Mucosa of rectum (tissue), 2 donors: Measurements from ENCODE around the gene B4GALNT3.

Source experiments
- H3K27ac ChIP-seq, 2 donors: one replicate each; pipeline ENCODE4 v1.7.0; 2013; ENCODE audit warnings: inconsistent platforms in 2 of 2, low read depth in 2 of 2, low read length in 2 of 2
- H3K27me3 ChIP-seq, 2 donors: one replicate each; pipeline ENCODE4 v1.7.0; 2013; ENCODE audit warnings: low read length in 2 of 2; ENCODE audit not compliant: control insufficient read depth in 2 of 2, insufficient read depth in 2 of 2
- H3K36me3 ChIP-seq, 2 donors: one replicate each; pipeline ENCODE4 v1.7.0; 2013; ENCODE audit warnings: low read length in 2 of 2; ENCODE audit not compliant: control insufficient read depth in 2 of 2, insufficient read depth in 2 of 2
- H3K4me1 ChIP-seq, 2 donors: one replicate each; pipeline ENCODE4 v1.7.0; 2013; ENCODE audit warnings: low read length in 2 of 2, mild to moderate bottlenecking in 1 of 2; ENCODE audit not compliant: control insufficient read depth in 2 of 2, insufficient read depth in 2 of 2
- H3K4me3 ChIP-seq, 2 donors: one replicate each; pipeline ENCODE4 v1.7.0; 2013; ENCODE audit warnings: low read length in 2 of 2
- H3K9ac ChIP-seq, 2 donors: one replicate each; pipeline ENCODE4 v1.7.0; 2013; ENCODE audit warnings: low read length in 2 of 2, low read depth in 1 of 2, mild to moderate bottlenecking in 1 of 2
- H3K9me3 ChIP-seq, 2 donors: one replicate each; pipeline ENCODE4 v1.7.0; 2013; ENCODE audit warnings: low read length in 2 of 2; ENCODE audit not compliant: control insufficient read depth in 2 of 2
- donor health status: healthy.
- donor health status: Normal muscosa, but diverticular disease.

Gene B4GALNT3

GRCh38 chr12:553216-554000, 93.7 kb downstream of the B4GALNT3 start:
- Histone ChIP-seq H3K9me3 (no peaks in the 10 kb centered on the region), H3K27ac (no peak overlapping the region), H3K4me1 (no peaks in the 10 kb centered on the region), H3K4me3 (no peak overlapping the region), H3K9ac (no peak overlapping the region), H3K27me3 (no peaks in the 10 kb centered on the region), H3K36me3 (peaks cover 27 to 33% of the 10 kb centered on the region in 2 donors)

GRCh38 chr12:554001-554285, 94.2 kb downstream of the B4GALNT3 start:
- no peaks in the 10 kb centered on the region for H3K4me1 ChIP-seq
- no peaks in the 10 kb centered on the region for H3K9me3 ChIP-seq
- peaks cover 27 to 39% of the 10 kb centered on the region in 2 donors for H3K36me3 ChIP-seq
- H3K27me3 ChIP-seq, result no peaks in the 10 kb centered on the region
- H3K27ac ChIP-seq, result no peak overlapping the region
- H3K9ac ChIP-seq, result no peak overlapping the region
- H3K4me3 ChIP-seq, result no peak overlapping the region

GRCh38 chr12:556498-556897, 96.8 kb downstream of the B4GALNT3 start:
- Histone ChIP-seq H3K4me3 (no peak overlapping the region), H3K9me3 (no peaks in the 10 kb centered on the region), H3K9ac (no peak overlapping the region), H3K27me3 (peaks cover 0 to 4% of the 10 kb centered on the region in 2 donors), H3K4me1 (no peaks in the 10 kb centered on the region), H3K27ac (no peak overlapping the region), H3K36me3 (peaks cover 22 to 31% of the 10 kb centered on the region in 2 donors)

- peaks cover 15 to 31% of the 10 kb centered on the region in 2 donors for H3K36me3 ChIP-seq
Measured at GRCh38 chr12:558580-558979, 98.8 kb downstream of the B4GALNT3 start.

DNA sequence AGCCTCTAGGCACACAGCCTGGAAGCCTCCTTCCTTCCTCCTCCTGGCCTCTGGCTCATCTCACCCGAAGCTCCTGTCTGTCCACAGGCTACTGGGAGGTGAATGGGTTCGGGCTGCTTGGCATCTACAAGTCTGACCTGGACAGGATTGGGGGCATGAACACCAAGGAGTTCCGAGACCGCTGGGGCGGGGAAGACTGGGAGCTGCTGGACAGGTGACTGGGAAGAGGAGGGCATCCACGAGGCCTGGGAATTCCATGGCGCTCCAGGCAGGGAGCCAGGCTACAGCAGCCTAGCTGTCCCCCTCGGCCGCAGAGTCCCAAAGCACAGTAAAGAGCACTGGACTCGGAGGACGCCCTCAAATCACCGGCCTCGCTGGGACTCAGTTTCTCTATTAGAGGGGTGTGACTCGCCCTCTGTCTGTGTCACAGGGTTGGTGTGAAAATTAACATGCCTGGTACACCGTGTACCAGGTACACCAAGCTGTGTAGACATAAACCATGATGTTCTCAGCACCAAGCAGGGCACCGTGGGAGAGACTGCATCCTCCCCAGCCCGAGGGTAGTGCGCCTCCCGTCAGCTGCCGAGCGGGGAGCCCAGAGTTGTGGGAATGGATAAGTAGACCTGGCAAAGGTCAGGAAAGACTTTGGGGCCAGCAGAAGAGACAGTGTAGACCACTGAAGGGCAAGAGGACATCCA, 99.6 kb downstream of the B4GALNT3 start:
- H3K36me3 ChIP-seq, result peaks cover 15 to 34% of the 10 kb centered on the region in 2 donors
- H3K27me3 ChIP-seq, result peaks cover 0 to 4% of the 10 kb centered on the region in 2 donors
- no peak overlapping the region for H3K9ac ChIP-seq
- H3K9me3 ChIP-seq, result no peaks in the 10 kb centered on the region
- no peaks in the 10 kb centered on the region for H3K4me1 ChIP-seq
- H3K4me3 ChIP-seq, result no peak overlapping the region
- H3K27ac ChIP-seq, result no peak overlapping the region

More at GRCh38 chr12:558580-558979, 98.8 kb downstream of the B4GALNT3 start:
- Histone ChIP-seq H3K27ac (no peak overlapping the region), H3K27me3 (peaks cover 0 to 4% of the 10 kb centered on the region in 2 donors), H3K4me1 (no peaks in the 10 kb centered on the region), H3K9ac (no peak overlapping the region), H3K4me3 (no peak overlapping the region), H3K9me3 (no peaks in the 10 kb centered on the region)

DNA sequence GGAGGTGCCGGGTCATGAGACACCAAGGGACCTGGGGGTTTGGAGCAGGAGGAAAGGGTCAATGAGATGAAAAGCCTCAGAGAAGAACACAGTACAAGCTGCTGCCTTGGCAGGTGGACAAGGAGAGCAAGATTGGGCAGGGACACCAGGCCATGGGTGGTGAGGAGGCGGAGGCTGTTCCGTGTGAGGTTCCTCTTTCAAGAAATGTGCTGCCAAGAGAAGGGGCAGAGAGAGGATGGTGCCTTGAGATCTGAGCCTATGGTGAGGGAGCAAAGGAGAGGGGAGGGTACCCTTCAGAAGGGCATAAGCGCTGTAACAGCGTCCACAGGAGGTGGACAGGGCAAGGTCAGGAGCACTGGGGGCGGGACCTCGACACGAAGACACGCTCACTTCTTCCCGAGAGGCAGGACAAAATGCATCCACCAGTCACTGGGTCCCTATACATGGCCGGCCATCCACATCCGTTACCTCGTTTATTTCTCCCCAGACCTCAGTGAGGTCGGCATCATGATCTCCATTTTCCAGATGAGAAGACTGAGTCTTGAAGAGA, 100.2 kb downstream of the B4GALNT3 start:
- H3K27ac ChIP-seq, result no peak overlapping the region
- H3K9me3 ChIP-seq, result no peaks in the 10 kb centered on the region
- H3K36me3 ChIP-seq, result peaks cover 15 to 34% of the 10 kb centered on the region in 2 donors
- H3K9ac ChIP-seq, result no peak overlapping the region
- H3K27me3 ChIP-seq, result peaks cover 0 to 4% of the 10 kb centered on the region in 2 donors
- H3K4me3 ChIP-seq, result no peak overlapping the region
- H3K4me1 ChIP-seq, result no peaks in the 10 kb centered on the region

- Histone ChIP-seq H3K4me3 (no peak overlapping the region), H3K27me3 (peaks cover 0 to 4% of the 10 kb centered on the region in 2 donors), H3K4me1 (no peaks in the 10 kb centered on the region), H3K9ac (no peak overlapping the region), H3K36me3 (peaks cover 15 to 34% of the 10 kb centered on the region in 2 donors), H3K27ac (peak overlapping the region in 1 of 2 donors; percentile 56), H3K9me3 (no peaks in the 10 kb centered on the region)
Measured at GRCh38 chr12:560691-561390, 101.1 kb downstream of the B4GALNT3 start.

GRCh38 chr12:561391-561705, 101.6 kb downstream of the B4GALNT3 start:
- Histone ChIP-seq H3K36me3 (peaks cover 15 to 34% of the 10 kb centered on the region in 2 donors), H3K27ac (peak overlapping the region; percentile 56 to 67), H3K9me3 (no peaks in the 10 kb centered on the region), H3K4me3 (no peak overlapping the region), H3K4me1 (no peaks in the 10 kb centered on the region), H3K27me3 (peaks cover 0 to 4% of the 10 kb centered on the region in 2 donors), H3K9ac (no peak overlapping the region)

GRCh38 chr12:561908-562593, 102.3 kb downstream of the B4GALNT3 start:
- Histone ChIP-seq H3K36me3 (peaks cover 12 to 34% of the 10 kb centered on the region in 2 donors), H3K9ac (peak overlapping the region in 1 of 2 donors; percentile 44), H3K4me3 (peak overlapping the region in 1 of 2 donors; percentile 15), H3K27ac (peak overlapping the region; percentile 56 to 67), H3K4me1 (no peaks in the 10 kb centered on the region), H3K9me3 (no peaks in the 10 kb centered on the region), H3K27me3 (peaks cover 0 to 4% of the 10 kb centered on the region in 2 donors)
